ENCODE data around the gene RAB3GAP2.

RAB3GAP2 gene

GRCh38 chr1:220203816-220204215 is 68.4 kb downstream of the RAB3GAP2 start:
- TF ChIP-seq MYC (IDR thresholded peaks at IDR 0.05; ENCODE audit: low read depth, low read length) (no peak), MAX (IDR thresholded peaks at IDR 0.05; ENCODE audit: low read depth, low read length) (no peak), CTCF (IDR thresholded peaks at IDR 0.05; ENCODE audit: low read depth, low read length) (no peak), POLR2A (IDR thresholded peaks at IDR 0.05; ENCODE audit: extremely low read depth, insufficient read length) (no peak)
- peak; percentile 4 for DNase-seq (ENCODE audit: low read depth)
- no peak overlapping the region for H3K4me3 ChIP-seq (ENCODE audit: low read depth, low read length)

GRCh38 chr1:220198186-220199005 is 73.9 kb downstream of the RAB3GAP2 start:
- H3K4me3 ChIP-seq (ENCODE audit: low read depth, low read length) = no peak overlapping the region
- DNase-seq (ENCODE audit: low read depth) = no peak

GRCh38 chr1:220195701-220196100 is 76.6 kb downstream of the RAB3GAP2 start:
- DNase-seq (ENCODE audit: low read depth) = no peak
- TF ChIP-seq MAX (IDR thresholded peaks at IDR 0.05; ENCODE audit: low read depth, low read length) (no peak), CTCF (IDR thresholded peaks at IDR 0.05; ENCODE audit: low read depth, low read length) (no peak), MYC (IDR thresholded peaks at IDR 0.05; ENCODE audit: low read depth, low read length) (no peak), POLR2A (IDR thresholded peaks at IDR 0.05; ENCODE audit: extremely low read depth, insufficient read length) (no peak)
- no peak overlapping the region for H3K4me3 ChIP-seq (ENCODE audit: low read depth, low read length)

More at GRCh38 chr1:220198186-220199005, 73.9 kb downstream of the RAB3GAP2 start:
- no peak for TF ChIP-seq POLR2A (IDR thresholded peaks at IDR 0.05; ENCODE audit: extremely low read depth, insufficient read length)
- TF ChIP-seq MYC (IDR thresholded peaks at IDR 0.05; ENCODE audit: low read depth, low read length) = no peak
- no peak for TF ChIP-seq MAX (IDR thresholded peaks at IDR 0.05; ENCODE audit: low read depth, low read length)
- no peak for TF ChIP-seq CTCF (IDR thresholded peaks at IDR 0.05; ENCODE audit: low read depth, low read length)

- H3K4me3 ChIP-seq (ENCODE audit: low read depth, low read length) = no peak overlapping the region
- TF ChIP-seq MYC (IDR thresholded peaks at IDR 0.05; ENCODE audit: low read depth, low read length) (no peak), CTCF (IDR thresholded peaks at IDR 0.05; ENCODE audit: low read depth, low read length) (peak; percentile 23), MAX (IDR thresholded peaks at IDR 0.05; ENCODE audit: low read depth, low read length) (no peak)
- DNase-seq (ENCODE audit: low read depth) = peak; percentile 41
Observed at GRCh38 chr1:220189750-220190347, 82.4 kb downstream of the RAB3GAP2 start.

- no peak overlapping the region for H3K4me3 ChIP-seq (ENCODE audit: low read depth, low read length)
- no peak for TF ChIP-seq CTCF (IDR thresholded peaks at IDR 0.05; ENCODE audit: low read depth, low read length)
- no peak for TF ChIP-seq POLR2A (IDR thresholded peaks at IDR 0.05; ENCODE audit: extremely low read depth, insufficient read length)
- no peak for TF ChIP-seq MYC (IDR thresholded peaks at IDR 0.05; ENCODE audit: low read depth, low read length)
- TF ChIP-seq MAX (IDR thresholded peaks at IDR 0.05; ENCODE audit: low read depth, low read length) = no peak
- DNase-seq (ENCODE audit: low read depth) = no peak
Observed at GRCh38 chr1:220188538-220188937, 83.7 kb downstream of the RAB3GAP2 start.

All from NB4 (cell line).